OCI-LY1 (cell line): ENCODE data around the gene SS18L1.

ENCODE experiments used
- H2AFZ ChIP-seq: fragments of 200-600 bp; sonication (generic), shearing (Covaris generic); 2 replicates; pipeline ENCODE4 v1.6.0; 2014; ENCODE audit warnings: antibody characterized with exemption, mild to moderate bottlenecking, low read length
- H3F3A ChIP-seq: fragments of 200-600 bp; sonication (generic), shearing (Covaris generic); 2 replicates; pipeline ENCODE4 v1.6.0; 2014; ENCODE audit warnings: mild to moderate bottlenecking, antibody characterized with exemption, low read length, moderate library complexity; ENCODE audit not compliant: insufficient read depth
- H3K27ac ChIP-seq: fragments of 200-600 bp; sonication (generic); 2 replicates; pipeline ENCODE4 v1.5.1; 2014; ENCODE audit warnings: low read length, mixed run types, mild to moderate bottlenecking, low read depth; ENCODE audit not compliant: poor library complexity, severe bottlenecking
- H3K27me3 ChIP-seq: fragments of 200-600 bp; sonication (generic); 2 replicates; pipeline ENCODE4 v1.6.0; 2014; ENCODE audit warnings: antibody characterized with exemption, mild to moderate bottlenecking, low read length, moderate library complexity; ENCODE audit not compliant: insufficient read depth
- H3K36me3 ChIP-seq: fragments of 200-600 bp; sonication (generic); 2 replicates; pipeline ENCODE4 v1.6.1; 2014; ENCODE audit warnings: mild to moderate bottlenecking, antibody characterized with exemption, low read length, moderate library complexity, mixed read lengths; ENCODE audit not compliant: insufficient read depth
- H3K4me1 ChIP-seq: fragments of 200-600 bp; sonication (generic); 2 replicates; pipeline ENCODE4 v1.5.1; 2014; ENCODE audit warnings: mild to moderate bottlenecking, low read length, moderate library complexity; ENCODE audit not compliant: insufficient read depth, severe bottlenecking
- H3K4me2 ChIP-seq: fragments of 200-600 bp; sonication (generic), shearing (Covaris generic); 2 replicates; pipeline ENCODE4 v1.6.1; 2014; ENCODE audit warnings: low read length
- H3K4me3 ChIP-seq: fragments of 200-600 bp; sonication (generic); 2 replicates; pipeline ENCODE4 v1.5.1; 2014; ENCODE audit warnings: low read length, low read depth, mild to moderate bottlenecking, mixed read lengths; ENCODE audit not compliant: poor library complexity, severe bottlenecking
- H3K79me2 ChIP-seq: fragments of 200-600 bp; shearing (Covaris generic); 2 replicates; pipeline ENCODE4 v1.6.1; 2016; ENCODE audit warnings: mixed run types, low read length, mixed read lengths; ENCODE audit not compliant: insufficient read depth
- H3K9ac ChIP-seq: fragments of 200-600 bp; sonication (generic), shearing (Covaris generic); 2 replicates; pipeline ENCODE4 v1.6.1; 2014; ENCODE audit warnings: mild to moderate bottlenecking, low read length, mixed read lengths
- H3K9me2 ChIP-seq: fragments of 200-600 bp; sonication (generic), shearing (Covaris generic); 2 replicates; pipeline ENCODE4 v1.6.1; 2014; ENCODE audit warnings: low read depth, mild to moderate bottlenecking, low read length, mixed read lengths
- H3K9me3 ChIP-seq: fragments of 200-600 bp; shearing (Covaris generic); 2 replicates; pipeline ENCODE4 v1.6.1; 2014; ENCODE audit warnings: low read length, mixed read lengths
- H4K20me1 ChIP-seq: fragments of 200-600 bp; sonication (generic), shearing (Covaris generic); 2 replicates; pipeline ENCODE4 v1.6.0; 2016; ENCODE audit warnings: mild to moderate bottlenecking, low read length; ENCODE audit not compliant: insufficient read depth
- CTCF ChIP-seq: fragments of 200-600 bp; sonication (generic), shearing (Covaris generic); IDR thresholded peaks from 2 replicates; pipeline ENCODE4 v1.5.1; 2017; ENCODE audit warnings: mild to moderate bottlenecking, antibody characterized with exemption, low read length, moderate library complexity, mixed read lengths
- EZH2 ChIP-seq: fragments of 200-600 bp; sonication (generic), shearing (Covaris generic); IDR thresholded peaks from 2 replicates; pipeline ENCODE4 v1.8.0; 2017; ENCODE audit warnings: borderline replicate concordance, mixed run types, mild to moderate bottlenecking, antibody characterized with exemption, low read length, moderate library complexity, mixed read lengths

The SS18L1 gene

GRCh38 chr20:62193079-62194025 lies 49.8 kb downstream of the SS18L1 start:
- peaks cover 32% of the 10 kb centered on the region for H3K36me3 ChIP-seq
- no peaks in the 10 kb centered on the region for H3K27me3 ChIP-seq
- H3K4me2 ChIP-seq, result no peak overlapping the region

GRCh38 chr20:62195075-62195405 lies 51.5 kb downstream of the SS18L1 start:
- Histone ChIP-seq H3K79me2 (no peaks in the 10 kb centered on the region), H3K36me3 (peaks cover 38% of the 10 kb centered on the region), H2AFZ (no peak overlapping the region), H4K20me1 (no peaks in the 10 kb centered on the region), H3F3A (no peaks in the 10 kb centered on the region), H3K4me1 (peaks cover 40% of the 10 kb centered on the region), H3K27me3 (no peaks in the 10 kb centered on the region), H3K27ac (peak overlapping the region; percentile 54), H3K4me2 (peak overlapping the region; percentile 37; the same call in 1 of the 2 replicates), H3K4me3 (no peak overlapping the region), H3K9ac (no peak overlapping the region; the same call in 1 of the 2 replicates), H3K9me3 (no peaks in the 10 kb centered on the region), H3K9me2 (no peaks in the 10 kb centered on the region)
- no peak for TF ChIP-seq CTCF
- no peak for TF ChIP-seq EZH2

More at GRCh38 chr20:62193079-62194025, 49.8 kb downstream of the SS18L1 start:
- TF ChIP-seq EZH2 (no peak), CTCF (no peak)
- no peaks in the 10 kb centered on the region for H4K20me1 ChIP-seq
- H3F3A ChIP-seq, result no peaks in the 10 kb centered on the region
- H3K4me1 ChIP-seq, result peaks cover 40% of the 10 kb centered on the region
- H3K27ac ChIP-seq, result peak overlapping the region; percentile 9
- H2AFZ ChIP-seq, result no peak overlapping the region
- peaks cover 6% of the 10 kb centered on the region; the same call in 1 of the 2 replicates for H3K79me2 ChIP-seq
- H3K9me3 ChIP-seq, result no peaks in the 10 kb centered on the region
- no peaks in the 10 kb centered on the region for H3K9me2 ChIP-seq
- no peak overlapping the region for H3K4me3 ChIP-seq
- no peak overlapping the region for H3K9ac ChIP-seq

GRCh38 chr20:62195736-62196135 lies 52.2 kb downstream of the SS18L1 start:
- TF ChIP-seq CTCF (no peak), EZH2 (no peak)
- Histone ChIP-seq H3K4me3 (no peak overlapping the region), H3K27ac (no peak overlapping the region), H3K79me2 (no peaks in the 10 kb centered on the region), H3K4me1 (peaks cover 43% of the 10 kb centered on the region), H3K9ac (no peak overlapping the region), H3K36me3 (peaks cover 45% of the 10 kb centered on the region), H3K9me3 (no peaks in the 10 kb centered on the region), H3K27me3 (no peaks in the 10 kb centered on the region), H3K9me2 (no peaks in the 10 kb centered on the region), H3K4me2 (no peak overlapping the region), H3F3A (no peaks in the 10 kb centered on the region), H4K20me1 (no peaks in the 10 kb centered on the region), H2AFZ (no peak overlapping the region)
